Trophoblast cell (in vitro differentiated cells and primary cell): Measurements from ENCODE around the gene DYRK1B.

ENCODE experiments used
- DNase-seq, 2 donors: peaks; one replicate each; pipeline ENCODE4 v3.0.0-alpha.2; 2016
- H2AFZ ChIP-seq: 2 replicates; pipeline ENCODE4 v1.6.1; 2013; ENCODE audit warnings: low read length, moderate library complexity, mild to moderate bottlenecking; ENCODE audit not compliant: insufficient read depth, poor library complexity
- H2AK5ac ChIP-seq: 2 replicates; pipeline ENCODE4 v1.6.1; 2013; ENCODE audit warnings: mild to moderate bottlenecking, low read length
- H2BK120ac ChIP-seq: 2 replicates; pipeline ENCODE4 v1.6.1; 2013; ENCODE audit warnings: low read length, mild to moderate bottlenecking, moderate library complexity; ENCODE audit not compliant: insufficient read depth, poor library complexity
- H2BK12ac ChIP-seq: 2 replicates; pipeline ENCODE4 v1.6.1; 2013; ENCODE audit warnings: mild to moderate bottlenecking, low read length, moderate library complexity
- H2BK5ac ChIP-seq: 2 replicates; pipeline ENCODE4 v1.6.1; 2013; ENCODE audit warnings: low read length, low read depth, moderate library complexity, mild to moderate bottlenecking; ENCODE audit not compliant: poor library complexity
- H3K14ac ChIP-seq: 2 replicates; pipeline ENCODE4 v1.6.1; 2013; ENCODE audit warnings: mild to moderate bottlenecking, low read length
- H3K18ac ChIP-seq: 2 replicates; pipeline ENCODE4 v1.6.1; 2013; ENCODE audit warnings: mild to moderate bottlenecking, low read length
- H3K23ac ChIP-seq: 2 replicates; pipeline ENCODE4 v1.6.1; 2013; ENCODE audit warnings: low read length
- H3K27ac ChIP-seq: 2 replicates; pipeline ENCODE4 v1.5.1; 2013; ENCODE audit warnings: low read depth, mild to moderate bottlenecking, inconsistent platforms, low read length, moderate library complexity
- H3K27me3 ChIP-seq: 2 replicates; pipeline ENCODE4 v1.6.1; 2013; ENCODE audit warnings: inconsistent platforms, mild to moderate bottlenecking, low read length, moderate library complexity; ENCODE audit not compliant: insufficient read depth
- H3K36me3 ChIP-seq, 2 experiments: 1 replicate in 1 of 2; 2 replicates in 1 of 2; pipeline ENCODE4 v1.6.1; 2013; ENCODE audit warnings: low read length in 2 of 2, mild to moderate bottlenecking in 2 of 2, moderate library complexity in 1 of 2; ENCODE audit not compliant: insufficient read depth in 2 of 2, control insufficient read depth in 1 of 2
- H3K4ac ChIP-seq: 2 replicates; pipeline ENCODE4 v1.6.1; 2013; ENCODE audit warnings: low read depth, mild to moderate bottlenecking, low read length, moderate library complexity
- H3K4me1 ChIP-seq, 2 experiments: 1 replicate in 1 of 2; 2 replicates in 1 of 2; pipeline ENCODE4 v1.6.1; 2013; ENCODE audit warnings: low read length in 2 of 2, mild to moderate bottlenecking in 2 of 2, moderate library complexity in 1 of 2; ENCODE audit not compliant: insufficient read depth in 2 of 2, control insufficient read depth in 1 of 2
- H3K4me2 ChIP-seq: 2 replicates; pipeline ENCODE4 v1.6.1; 2013; ENCODE audit warnings: inconsistent platforms, mild to moderate bottlenecking, low read length, moderate library complexity
- H3K4me3 ChIP-seq: 2 replicates; pipeline ENCODE4 v1.5.1; 2013; ENCODE audit warnings: mild to moderate bottlenecking, low read depth, low read length, inconsistent platforms
- H3K79me1 ChIP-seq: one replicate; pipeline ENCODE4 v1.6.1; 2013; ENCODE audit warnings: low read length
- H3K79me2 ChIP-seq: 2 replicates; pipeline ENCODE4 v1.6.1; 2013; ENCODE audit warnings: low read length, mild to moderate bottlenecking; ENCODE audit not compliant: control insufficient read depth, insufficient read depth, poor library complexity
- H3K9ac ChIP-seq: 2 replicates; pipeline ENCODE4 v1.6.1; 2013; ENCODE audit warnings: mild to moderate bottlenecking, low read length
- H3K9me3 ChIP-seq: 2 replicates; pipeline ENCODE4 v1.6.1; 2013; ENCODE audit warnings: low read depth, mild to moderate bottlenecking, control low read depth, inconsistent platforms, low read length; ENCODE audit not compliant: insufficient read depth
- H4K12ac ChIP-seq: 2 replicates; pipeline ENCODE4 v1.6.1; 2013; ENCODE audit warnings: low read depth, mild to moderate bottlenecking, low read length, moderate library complexity
- H4K8ac ChIP-seq: 2 replicates; pipeline ENCODE4 v1.6.1; 2013; ENCODE audit warnings: low read depth, mild to moderate bottlenecking, low read length, moderate library complexity
- H4K91ac ChIP-seq: one replicate; pipeline ENCODE4 v1.6.1; 2013; ENCODE audit warnings: low read depth, mild to moderate bottlenecking, low read length, moderate library complexity
- WGBS: extraction: QIAGEN DNeasy Blood & Tissue Kit; methylation state at CpG from one replicate; pipeline ENCODE4 v1.1.7; 2013; ENCODE audit warnings: missing lambda C conversion rate; ENCODE audit not compliant: insufficient read length, insufficient coverage; ENCODE audit errors: extremely low coverage; 5-methylcytosine and 5-hydroxymethylcytosine counted together

Gene DYRK1B

DNA sequence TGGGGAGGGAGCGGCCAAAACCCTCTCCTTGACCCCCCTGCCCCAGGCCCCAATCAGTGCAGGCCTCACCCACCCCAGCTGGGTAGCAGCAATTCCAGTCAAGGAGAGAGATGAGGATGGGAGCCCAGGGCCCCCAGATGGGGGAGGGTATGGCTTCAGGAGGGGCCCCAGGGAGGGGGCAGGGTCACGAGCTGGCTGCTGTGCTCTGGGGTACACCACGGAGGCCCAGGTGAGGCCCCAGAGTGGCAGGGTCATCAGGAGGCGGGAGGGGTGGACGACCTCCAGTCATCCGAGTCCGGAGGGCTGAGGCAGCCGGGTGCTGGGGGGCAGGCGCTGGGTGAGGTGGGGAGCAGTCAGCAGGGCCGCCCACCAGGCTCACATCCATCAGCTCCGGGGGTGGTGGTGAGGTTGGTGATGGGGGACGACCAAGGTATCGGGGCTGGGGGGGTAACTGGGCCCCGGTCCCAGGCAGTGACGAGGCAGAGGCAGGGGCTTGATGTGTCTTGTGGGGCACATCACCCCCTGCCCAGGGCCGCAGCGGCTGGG lies 8.4 kb downstream of the DYRK1B start:
- H3K18ac ChIP-seq: no peak overlapping the region
- H3K4me3 ChIP-seq: no peak overlapping the region
- peaks cover 2% of the 10 kb centered on the region for H3K79me1 ChIP-seq
- no peak overlapping the region for H2BK5ac ChIP-seq
- DNase-seq: no peak
- no peak overlapping the region for H3K9ac ChIP-seq
- no peak overlapping the region for H2AFZ ChIP-seq
- H3K27ac ChIP-seq: no peak overlapping the region
- H3K79me2 ChIP-seq: peaks cover 3% of the 10 kb centered on the region
- H2BK120ac ChIP-seq: no peak overlapping the region
- peaks cover 11 to 12% of the 10 kb centered on the region in 2 experiments for H3K4me1 ChIP-seq
- WGBS: no CpG with 5 or more reads among the region's 17 CpGs
- no peak overlapping the region for H3K4ac ChIP-seq
- H3K36me3 ChIP-seq: peaks cover 44 to 46% of the 10 kb centered on the region in 2 experiments
- no peaks in the 10 kb centered on the region for H3K27me3 ChIP-seq
- peaks cover 4% of the 10 kb centered on the region for H3K9me3 ChIP-seq
- no peak overlapping the region for H4K8ac ChIP-seq
- no peak overlapping the region for H3K23ac ChIP-seq
- no peak overlapping the region for H3K14ac ChIP-seq
- no peak overlapping the region for H2AK5ac ChIP-seq
- H2BK12ac ChIP-seq: no peak overlapping the region
- no peak overlapping the region for H3K4me2 ChIP-seq
- no peak overlapping the region for H4K12ac ChIP-seq
- H4K91ac ChIP-seq: no peak overlapping the region

DNA sequence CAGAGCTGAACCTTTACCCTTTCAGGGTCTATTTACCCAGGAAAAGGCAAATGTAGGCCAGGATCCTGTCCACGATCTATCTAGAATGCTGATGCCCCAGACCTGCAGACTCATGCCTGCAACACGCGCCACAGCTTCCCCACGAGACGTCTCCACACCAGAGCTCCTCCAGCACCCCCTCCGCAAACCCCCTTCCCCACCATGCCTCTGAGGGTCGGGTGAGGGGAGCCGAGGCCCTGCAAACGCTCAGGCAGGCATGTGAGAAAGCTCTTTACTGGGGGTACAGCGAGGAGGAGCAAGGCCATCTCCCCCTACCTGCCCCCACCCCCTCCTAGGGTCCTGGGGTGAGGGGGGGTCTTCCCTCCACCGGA lies 8.9 kb downstream of the DYRK1B start:
- H3K79me2 ChIP-seq: peaks cover 3% of the 10 kb centered on the region
- peak overlapping the region; percentile 62 for H3K4me2 ChIP-seq
- H3K79me1 ChIP-seq: peaks cover 2% of the 10 kb centered on the region
- H4K12ac ChIP-seq: peak overlapping the region; percentile 92
- no peak overlapping the region for H2BK5ac ChIP-seq
- H2AK5ac ChIP-seq: peak overlapping the region; percentile 84
- H3K18ac ChIP-seq: no peak overlapping the region
- H4K91ac ChIP-seq: peak overlapping the region; percentile 75
- H3K9ac ChIP-seq: no peak overlapping the region
- H2BK120ac ChIP-seq: peak overlapping the region; percentile 27
- H3K4ac ChIP-seq: no peak overlapping the region
- peaks cover 11 to 12% of the 10 kb centered on the region in 2 experiments for H3K4me1 ChIP-seq
- no peak overlapping the region for H3K23ac ChIP-seq
- peak overlapping the region; percentile 56 for H3K14ac ChIP-seq
- H4K8ac ChIP-seq: peak overlapping the region; percentile 98
- DNase-seq: no peak
- H3K27ac ChIP-seq: peak overlapping the region; percentile 1
- H2AFZ ChIP-seq: peak overlapping the region; percentile 62
- peaks cover 39 to 40% of the 10 kb centered on the region in 2 experiments for H3K36me3 ChIP-seq
- no peak overlapping the region for H2BK12ac ChIP-seq
- no peak overlapping the region for H3K4me3 ChIP-seq
- no CpG with 5 or more reads among the region's 11 CpGs for WGBS
- peaks cover 4% of the 10 kb centered on the region for H3K9me3 ChIP-seq
- no peaks in the 10 kb centered on the region for H3K27me3 ChIP-seq

DNA sequence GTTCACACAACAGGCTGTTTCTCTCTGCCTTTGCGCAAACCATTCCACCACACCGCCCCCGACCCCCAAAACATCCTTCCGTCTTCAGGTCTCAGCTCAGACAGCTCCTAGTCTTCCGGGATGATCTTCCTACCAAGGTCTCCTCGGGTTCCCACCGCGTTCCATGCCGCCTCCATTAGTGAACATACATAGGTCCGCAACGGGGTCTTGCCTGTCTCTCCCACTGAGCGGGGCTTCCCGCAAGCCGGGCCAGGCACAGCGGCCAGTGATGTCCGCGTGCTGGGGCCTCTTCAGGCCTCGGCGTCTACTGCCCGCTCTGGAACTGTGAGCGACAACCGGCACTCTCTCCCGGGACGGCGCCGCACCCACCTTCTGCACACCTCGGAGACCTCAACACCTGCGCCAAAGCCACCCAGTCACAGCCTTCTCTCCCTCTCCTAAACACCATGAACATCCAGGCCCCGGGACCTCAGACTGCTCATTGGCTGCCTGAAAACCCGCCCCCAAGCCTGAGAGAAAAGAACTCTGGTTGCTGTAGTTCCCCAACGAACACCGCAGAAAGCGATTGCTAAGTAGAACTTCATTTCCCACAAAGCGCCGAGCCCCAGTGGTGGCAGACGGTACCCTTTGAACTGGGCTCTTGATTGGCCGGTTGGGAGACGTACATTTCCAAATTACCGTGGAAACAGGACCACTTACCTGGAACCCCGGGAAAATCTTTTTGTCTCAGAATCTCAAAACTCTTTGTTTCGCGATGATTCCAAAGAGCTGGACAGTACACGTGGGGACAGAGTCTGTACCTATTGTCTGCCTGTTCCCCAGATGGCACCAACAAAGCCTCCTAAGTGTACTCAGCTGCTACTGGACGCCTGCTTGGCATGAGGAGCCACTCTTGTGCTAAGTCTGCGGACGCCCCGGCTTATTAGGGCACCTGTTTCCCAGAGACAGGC lies 9.5 kb downstream of the DYRK1B start:
- DNase-seq: peak in 1 of 2 donors; percentile 26
- no peak overlapping the region for H3K4ac ChIP-seq
- peak overlapping the region; percentile 90 for H2AFZ ChIP-seq
- peak overlapping the region; percentile 27 for H2BK120ac ChIP-seq
- H3K4me3 ChIP-seq: peak overlapping the region; percentile 85
- peak overlapping the region; percentile 56 for H3K14ac ChIP-seq
- H3K27ac ChIP-seq: peak overlapping the region; percentile 1
- peaks cover 34% of the 10 kb centered on the region in 2 experiments for H3K36me3 ChIP-seq
- peaks cover 2% of the 10 kb centered on the region for H3K79me1 ChIP-seq
- H3K79me2 ChIP-seq: peaks cover 3% of the 10 kb centered on the region
- peak overlapping the region; percentile 62 for H3K4me2 ChIP-seq
- peaks cover 4% of the 10 kb centered on the region for H3K9me3 ChIP-seq
- peaks cover 11 to 12% of the 10 kb centered on the region in 2 experiments for H3K4me1 ChIP-seq
- peak overlapping the region; percentile 75 for H4K91ac ChIP-seq
- H3K9ac ChIP-seq: peak overlapping the region; percentile 61
- peak overlapping the region; percentile 92 for H4K12ac ChIP-seq
- no peak overlapping the region for H2BK12ac ChIP-seq
- H3K27me3 ChIP-seq: no peaks in the 10 kb centered on the region
- H2AK5ac ChIP-seq: peak overlapping the region; percentile 84
- H3K23ac ChIP-seq: no peak overlapping the region
- H3K18ac ChIP-seq: peak overlapping the region; percentile 80
- no CpG with 5 or more reads among the region's 47 CpGs for WGBS
- no peak overlapping the region for H2BK5ac ChIP-seq
- peak overlapping the region; percentile 98 for H4K8ac ChIP-seq

DNA sequence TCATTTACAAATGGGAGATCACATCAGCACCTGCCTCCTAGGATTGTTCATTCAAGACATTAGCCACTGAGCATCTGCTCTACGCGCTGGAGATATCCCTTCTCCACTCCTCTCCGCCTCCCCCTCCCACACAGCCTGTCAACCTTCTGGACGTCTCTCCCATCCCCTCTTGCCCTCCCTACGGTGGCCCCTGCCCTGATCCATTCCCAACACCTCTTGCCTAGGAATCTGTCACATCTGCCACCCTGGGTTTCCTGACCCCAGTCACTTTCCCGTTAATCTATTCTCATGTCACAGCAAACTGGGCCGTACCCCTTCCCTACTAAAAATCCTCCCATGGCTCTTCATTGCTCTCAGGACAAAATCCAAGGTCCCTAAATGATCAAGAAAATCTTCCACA lies 10.3 kb downstream of the DYRK1B start:
- no peak overlapping the region for H2BK5ac ChIP-seq
- H3K4me1 ChIP-seq: peaks cover 11 to 12% of the 10 kb centered on the region in 2 experiments
- peak overlapping the region; percentile 90 for H2AFZ ChIP-seq
- H3K4ac ChIP-seq: no peak overlapping the region
- H3K4me3 ChIP-seq: peak overlapping the region; percentile 85
- H3K79me2 ChIP-seq: peaks cover 3% of the 10 kb centered on the region
- peak overlapping the region; percentile 62 for H3K4me2 ChIP-seq
- H3K9ac ChIP-seq: no peak overlapping the region
- H3K14ac ChIP-seq: no peak overlapping the region
- DNase-seq: no peak
- H3K36me3 ChIP-seq: peaks cover 33 to 37% of the 10 kb centered on the region in 2 experiments
- H2BK120ac ChIP-seq: no peak overlapping the region
- no peak overlapping the region for H3K18ac ChIP-seq
- WGBS: no CpG with 5 or more reads among the region's 7 CpGs
- no peaks in the 10 kb centered on the region for H3K27me3 ChIP-seq
- H3K79me1 ChIP-seq: peaks cover 2% of the 10 kb centered on the region
- H2BK12ac ChIP-seq: no peak overlapping the region
- H4K91ac ChIP-seq: no peak overlapping the region
- H4K12ac ChIP-seq: no peak overlapping the region
- H4K8ac ChIP-seq: peak overlapping the region; percentile 50
- H3K27ac ChIP-seq: no peak overlapping the region
- peaks cover 4% of the 10 kb centered on the region for H3K9me3 ChIP-seq
- no peak overlapping the region for H2AK5ac ChIP-seq
- no peak overlapping the region for H3K23ac ChIP-seq
